B cell (primary cell): ENCODE measurements around the gene ETNPPL.

Experiments
- EZH2 ChIP-seq: IDR thresholded peaks from 2 replicates; pipeline ENCODE4 v1.6.1; 2012; ENCODE audit warnings: borderline replicate concordance, low read depth, mild to moderate bottlenecking, moderate library complexity, low read length; ENCODE audit not compliant: insufficient read depth, poor library complexity, severe bottlenecking
- TF ChIP-seq, protein P1 (sequence below): fragments of 200-600 bp; IDR thresholded peaks from one replicate; pipeline ENCODE4 v1.8.0; 2022; ENCODE audit warnings: antibody characterized with exemption, mild to moderate bottlenecking

DNA sequence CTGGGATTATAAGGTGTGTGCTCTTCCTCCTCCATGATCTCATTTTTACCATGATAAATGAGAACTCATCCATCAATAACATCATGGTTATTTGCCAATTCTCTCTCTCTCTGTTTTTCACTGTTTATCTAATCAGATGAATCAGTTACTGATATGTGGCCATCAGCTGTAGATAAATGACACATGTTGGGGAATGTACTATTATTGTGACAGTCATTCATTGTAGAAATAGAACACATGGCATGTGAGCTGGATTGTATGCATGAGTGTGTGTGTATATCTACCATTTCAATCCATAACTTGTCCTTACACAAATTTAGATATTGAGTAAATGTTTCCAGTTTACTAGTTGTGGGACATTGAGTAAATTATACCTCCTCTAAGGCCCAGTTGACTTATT, 59.5 kb downstream of the ETNPPL start:
- TF ChIP-seq, protein P1, sequence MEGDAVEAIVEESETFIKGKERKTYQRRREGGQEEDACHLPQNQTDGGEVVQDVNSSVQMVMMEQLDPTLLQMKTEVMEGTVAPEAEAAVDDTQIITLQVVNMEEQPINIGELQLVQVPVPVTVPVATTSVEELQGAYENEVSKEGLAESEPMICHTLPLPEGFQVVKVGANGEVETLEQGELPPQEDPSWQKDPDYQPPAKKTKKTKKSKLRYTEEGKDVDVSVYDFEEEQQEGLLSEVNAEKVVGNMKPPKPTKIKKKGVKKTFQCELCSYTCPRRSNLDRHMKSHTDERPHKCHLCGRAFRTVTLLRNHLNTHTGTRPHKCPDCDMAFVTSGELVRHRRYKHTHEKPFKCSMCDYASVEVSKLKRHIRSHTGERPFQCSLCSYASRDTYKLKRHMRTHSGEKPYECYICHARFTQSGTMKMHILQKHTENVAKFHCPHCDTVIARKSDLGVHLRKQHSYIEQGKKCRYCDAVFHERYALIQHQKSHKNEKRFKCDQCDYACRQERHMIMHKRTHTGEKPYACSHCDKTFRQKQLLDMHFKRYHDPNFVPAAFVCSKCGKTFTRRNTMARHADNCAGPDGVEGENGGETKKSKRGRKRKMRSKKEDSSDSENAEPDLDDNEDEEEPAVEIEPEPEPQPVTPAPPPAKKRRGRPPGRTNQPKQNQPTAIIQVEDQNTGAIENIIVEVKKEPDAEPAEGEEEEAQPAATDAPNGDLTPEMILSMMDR, result no peak
- no peak for TF ChIP-seq EZH2
